ENCODE measurements around the gene LMNB1. TPM values are rescaled to one million over a fixed set of nuclear protein-coding genes. Genes with fewer than 3 reads are reported as not detected.
A peak's percentile ranks its signal among the peaks of the same experiment; 100 is the strongest.

The LMNB1 gene
- total and polyA plus RNA-seq, 8 donors, result 0.72 to 7.5 (median 3.8) TPM

DNA sequence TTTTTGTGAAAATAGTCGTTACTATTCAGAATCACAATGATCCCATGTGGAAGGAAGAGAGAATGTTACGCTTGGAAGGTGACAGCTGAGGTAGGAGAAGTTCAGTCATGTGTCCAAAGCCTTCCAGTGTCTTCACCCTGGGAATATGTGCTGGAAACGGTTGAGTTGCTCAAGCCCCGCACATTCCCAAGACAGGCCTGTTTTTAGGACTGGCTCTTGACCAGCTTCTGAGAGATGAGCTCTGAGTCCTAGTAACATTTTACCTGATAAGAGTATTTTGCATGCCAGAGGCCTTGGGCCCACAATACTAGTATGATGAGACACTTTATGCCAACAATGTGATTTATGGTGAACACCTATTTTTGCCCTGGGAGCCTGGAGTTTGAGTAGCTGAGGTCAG lies 101.7 kb downstream of the LMNB1 start:
- 87 to 92% methylated on average over 4 of the region's 4 CpGs for WGBS, 2 donors
- Histone ChIP-seq H3K27me3 (no peaks in the 10 kb centered on the region), H3K4me3 (no peak overlapping the region), H3K9me3 (no peaks in the 10 kb centered on the region), H3K4me1 (no peaks in the 10 kb centered on the region), H3K27ac (no peak overlapping the region), H3K36me3 (no peaks in the 10 kb centered on the region)
- FAIRE-seq (no peak), ATAC-seq (no peak), DNase-seq (no peak)
- TF ChIP-seq, protein P1, sequence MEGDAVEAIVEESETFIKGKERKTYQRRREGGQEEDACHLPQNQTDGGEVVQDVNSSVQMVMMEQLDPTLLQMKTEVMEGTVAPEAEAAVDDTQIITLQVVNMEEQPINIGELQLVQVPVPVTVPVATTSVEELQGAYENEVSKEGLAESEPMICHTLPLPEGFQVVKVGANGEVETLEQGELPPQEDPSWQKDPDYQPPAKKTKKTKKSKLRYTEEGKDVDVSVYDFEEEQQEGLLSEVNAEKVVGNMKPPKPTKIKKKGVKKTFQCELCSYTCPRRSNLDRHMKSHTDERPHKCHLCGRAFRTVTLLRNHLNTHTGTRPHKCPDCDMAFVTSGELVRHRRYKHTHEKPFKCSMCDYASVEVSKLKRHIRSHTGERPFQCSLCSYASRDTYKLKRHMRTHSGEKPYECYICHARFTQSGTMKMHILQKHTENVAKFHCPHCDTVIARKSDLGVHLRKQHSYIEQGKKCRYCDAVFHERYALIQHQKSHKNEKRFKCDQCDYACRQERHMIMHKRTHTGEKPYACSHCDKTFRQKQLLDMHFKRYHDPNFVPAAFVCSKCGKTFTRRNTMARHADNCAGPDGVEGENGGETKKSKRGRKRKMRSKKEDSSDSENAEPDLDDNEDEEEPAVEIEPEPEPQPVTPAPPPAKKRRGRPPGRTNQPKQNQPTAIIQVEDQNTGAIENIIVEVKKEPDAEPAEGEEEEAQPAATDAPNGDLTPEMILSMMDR (IDR thresholded peaks at IDR 0.05), result no peak
- intact Hi-C loops (cut with DNase I), result no loop called here

DNA sequence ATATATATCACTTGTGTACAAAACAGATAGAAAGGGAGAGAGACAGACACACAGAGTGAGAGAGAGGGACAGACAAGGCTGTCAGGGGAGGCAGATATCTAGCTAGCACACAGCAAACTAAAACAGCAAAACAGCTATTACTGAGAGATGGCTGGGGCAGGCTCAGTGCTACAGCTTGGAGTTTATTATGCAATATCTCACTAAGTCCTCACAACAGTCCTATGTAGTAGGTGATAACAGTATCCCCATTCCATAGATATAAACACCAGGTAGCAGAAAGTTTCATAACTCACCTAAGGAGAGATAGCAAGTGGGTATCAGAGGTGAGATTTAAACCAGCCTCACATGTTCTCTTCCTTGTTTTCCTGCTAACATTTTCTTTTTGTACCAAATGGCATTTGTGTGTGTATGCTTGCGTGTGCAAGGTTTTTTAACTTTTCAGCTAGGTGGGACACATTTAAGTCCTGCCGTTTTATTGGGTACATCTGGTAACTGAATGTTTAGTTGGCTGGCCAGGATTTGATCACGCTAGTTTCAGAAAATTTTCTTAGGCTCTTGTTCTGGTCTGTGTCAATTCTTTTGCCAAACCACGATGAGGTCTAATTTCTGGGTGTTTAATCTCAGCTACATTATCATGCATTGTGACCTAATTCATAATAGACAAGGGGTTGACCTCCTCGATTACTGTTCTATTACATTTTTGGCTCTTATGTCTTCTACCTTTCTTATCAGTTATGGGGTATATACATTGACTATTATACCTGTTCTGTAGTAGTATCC lies 105.1 kb downstream of the LMNB1 start:
- intact Hi-C loops (cut with DNase I), result no loop called here
- WGBS, 2 donors, result 85 to 94% methylated on average over 5 of the region's 5 CpGs
- TF ChIP-seq, protein P1 (IDR thresholded peaks at IDR 0.05), result no peak

DNA sequence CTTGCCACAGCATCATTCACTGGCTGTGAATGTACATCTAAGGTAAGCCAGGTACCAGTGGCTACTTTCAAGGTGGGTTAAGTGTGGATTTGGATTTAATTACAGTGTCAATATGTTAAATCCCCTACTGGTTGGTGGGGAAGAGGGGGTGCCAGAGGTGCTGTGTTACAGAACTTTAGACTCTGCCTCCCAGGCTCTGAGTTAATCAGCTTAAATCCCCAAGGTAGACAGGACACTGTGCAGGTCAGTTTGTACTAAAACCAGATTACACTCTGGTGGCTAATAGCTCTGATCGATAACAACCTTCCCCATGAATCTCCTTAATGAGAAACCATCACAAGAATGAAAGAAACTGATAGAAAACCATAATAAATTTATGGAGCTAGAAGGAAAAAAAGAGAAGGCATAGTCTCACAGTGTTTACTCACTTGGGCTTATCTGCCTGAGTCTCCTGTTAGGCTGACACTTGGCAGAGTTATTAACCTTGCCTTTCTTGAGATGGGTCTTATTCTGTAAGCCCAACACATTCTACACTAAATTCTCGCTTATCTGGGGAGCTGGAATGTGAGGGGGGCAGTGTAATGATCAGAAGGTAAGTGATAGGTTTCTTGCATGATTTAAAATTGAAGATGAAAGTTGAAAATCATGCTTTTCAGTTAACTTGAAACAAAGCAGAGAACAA lies 106.8 kb downstream of the LMNB1 start:
- no peaks in the 10 kb centered on the region for H3K36me3 ChIP-seq
- intact Hi-C loops (cut with DNase I), result no loop called here
- ATAC-seq (no peak), DNase-seq (no peak), FAIRE-seq (no peak)
- TF ChIP-seq, protein P1 (IDR thresholded peaks at IDR 0.05), result no peak
- H3K9me3 ChIP-seq, result no peaks in the 10 kb centered on the region
- H3K27ac ChIP-seq, result no peak overlapping the region
- H3K27me3 ChIP-seq, result no peaks in the 10 kb centered on the region
- no peaks in the 10 kb centered on the region for H3K4me1 ChIP-seq
- WGBS, 2 donors, result 28 to 37% methylated on average over 2 of the region's 2 CpGs
- no peak overlapping the region for H3K4me3 ChIP-seq

More for the DNA sequence above, 105.1 kb downstream of the LMNB1 start:
- Histone ChIP-seq H3K9me3 (no peaks in the 10 kb centered on the region), H3K27ac (no peak overlapping the region), H3K27me3 (no peaks in the 10 kb centered on the region), H3K4me1 (no peaks in the 10 kb centered on the region), H3K36me3 (no peaks in the 10 kb centered on the region), H3K4me3 (no peak overlapping the region)
- FAIRE-seq (no peak), DNase-seq (no peak), ATAC-seq (no peak)

DNA sequence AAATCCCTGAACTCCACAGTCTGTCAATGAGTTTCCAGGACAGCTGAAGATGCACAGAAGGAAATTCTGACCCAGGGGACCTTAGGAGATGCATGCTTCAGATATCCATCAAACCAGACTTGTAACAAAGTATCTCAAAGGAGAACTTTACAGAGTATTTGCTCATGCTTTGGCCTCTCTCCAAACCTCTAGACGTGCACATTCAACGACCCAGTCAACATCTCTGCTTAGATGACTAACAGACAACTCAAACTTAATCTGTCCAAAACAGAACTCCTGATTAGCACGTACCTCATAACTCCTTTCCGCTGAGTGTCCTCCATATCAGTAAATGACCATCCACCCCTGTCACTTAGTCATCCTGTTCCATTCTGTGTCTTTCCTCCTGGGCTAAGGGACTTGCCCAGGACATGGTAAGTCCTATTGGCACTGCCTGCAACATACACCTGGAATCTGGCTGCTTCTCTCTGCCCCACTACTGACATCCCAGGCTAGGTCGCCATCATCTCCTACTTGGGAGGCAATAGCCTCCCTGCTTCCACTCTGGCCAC lies 107.4 kb downstream of the LMNB1 start:
- no peak for FAIRE-seq
- H3K9me3 ChIP-seq, result no peaks in the 10 kb centered on the region

More for the DNA sequence above, 107.4 kb downstream of the LMNB1 start:
- H3K4me1 ChIP-seq, result no peaks in the 10 kb centered on the region
- 46% methylated on average over 5 of the region's 5 CpGs for WGBS, 2 donors
- DNase-seq (no peak), ATAC-seq (peak in 3 of 4 donors; percentile 32 to 43 (median 36))
- intact Hi-C loops (cut with DNase I), result no loop called here
- H3K4me3 ChIP-seq, result no peak overlapping the region
- H3K36me3 ChIP-seq, result no peaks in the 10 kb centered on the region
- no peaks in the 10 kb centered on the region for H3K27me3 ChIP-seq
- H3K27ac ChIP-seq, result no peak overlapping the region
- TF ChIP-seq, protein P1 (IDR thresholded peaks at IDR 0.05), result no peak

Other genes with a start within 250 kb of the LMNB1 start
- gene ALDH7A1, start 181.9 kb upstream of the LMNB1 start, total RNA-seq, result 10 to 100 TPM; 15.9 to 27.4 (median 22.7) TPM
- gene ALDH7A1, start 181.9 kb upstream of the LMNB1 start, polyA plus RNA-seq, result 10 to 100 TPM; 21.4 to 28.7 TPM
- 10 to 100 TPM in 4 of 6 donors, 1 to 10 TPM in 2; 5.7 to 17.8 (median 11.8) TPM for gene PHAX, start 176.2 kb upstream of the LMNB1 start, total RNA-seq
- gene PHAX, start 176.2 kb upstream of the LMNB1 start, polyA plus RNA-seq, result 1 to 10 TPM; 5.0 to 9.7 TPM